SK-N-MC (cell line): ENCODE measurements around the gene TRAF3IP3.

Source experiments
- FOXP2 ChIP-seq: optimal IDR thresholded peaks from 2 replicates; pipeline ENCODE3; 2011; ENCODE audit warnings: mild to moderate bottlenecking, moderate library complexity; ENCODE audit not compliant: insufficient read depth; ENCODE audit errors: extremely low read length, control extremely low read depth
- POLR2AphosphoS5 ChIP-seq: IDR thresholded peaks from 2 replicates; pipeline ENCODE4 v1.6.1; 2012; ENCODE audit warnings: mild to moderate bottlenecking, low read depth, low read length, borderline replicate concordance

DNA sequence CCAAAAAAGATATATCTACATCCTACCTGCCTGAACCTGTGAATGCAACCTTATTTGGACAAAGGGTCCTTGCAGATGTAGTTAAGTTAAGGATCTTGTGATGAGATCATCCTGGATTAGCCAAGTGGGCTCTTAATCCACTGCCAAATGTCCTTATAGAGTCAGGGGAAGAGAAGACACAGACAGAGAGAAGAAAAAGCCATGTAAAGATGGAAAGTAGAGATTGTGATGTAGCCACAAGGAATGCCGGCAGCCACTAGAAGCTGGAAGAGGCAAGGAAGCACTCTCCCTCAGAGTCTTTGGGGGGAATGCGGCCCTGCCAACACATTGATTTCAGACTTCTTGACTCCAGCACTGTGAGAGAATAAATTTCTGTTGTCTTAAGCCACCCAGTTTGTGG is 35.0 kb upstream of the TRAF3IP3 start:
- no peak for TF ChIP-seq POLR2AphosphoS5
- no peak for TF ChIP-seq FOXP2
